ENCODE results near the gene LIPI. TPM values are rescaled to one million over a fixed set of nuclear protein-coding genes. Genes with fewer than 3 reads are reported as not detected.
"Not testable (repeated sequence)": the region's sequence is repeated elsewhere in the genome, so short reads cannot be mapped to it uniquely, and the experiment has no call there.

The LIPI gene
- polyA plus RNA-seq, 1 donor, result 0.38 TPM

GRCh38 chr21:14074177-14074576 lies 136.6 kb downstream of the LIPI start:
- no peak for DNase-seq

- no peak for DNase-seq
These were observed 137.1 kb downstream of the LIPI start for GRCh38 chr21:14073615-14074014.

- DNase-seq, result no peak
These were observed 137.8 kb downstream of the LIPI start for GRCh38 chr21:14072761-14073535.

- no peak for DNase-seq
These were observed 138.6 kb downstream of the LIPI start for GRCh38 chr21:14071902-14072734.

- no peak for DNase-seq
These were observed 139.8 kb downstream of the LIPI start for GRCh38 chr21:14070968-14071367.

GRCh38 chr21:14070049-14070893 lies 140.5 kb downstream of the LIPI start:
- no peak for DNase-seq

- DNase-seq, result no peak
These were observed 146.5 kb downstream of the LIPI start for GRCh38 chr21:14064296-14064645.

- DNase-seq, result not testable (repeated sequence)
These were observed 147.0 kb downstream of the LIPI start for GRCh38 chr21:14063620-14064295.

- not testable (repeated sequence) for DNase-seq
These were observed 148.1 kb downstream of the LIPI start for GRCh38 chr21:14062684-14063083.

GRCh38 chr21:14061820-14062219 lies 148.9 kb downstream of the LIPI start:
- not testable (repeated sequence) for DNase-seq

GRCh38 chr21:14058995-14059627 lies 151.6 kb downstream of the LIPI start:
- not testable (repeated sequence) for DNase-seq

Other genes with a start within 250 kb of the LIPI start
- 5.2 TPM for gene RBM11, start 5.2 kb upstream of the LIPI start, polyA plus RNA-seq (ENCODE audit: insufficient read length)
- 55.8 TPM for gene HSPA13, start 172.2 kb upstream of the LIPI start, polyA plus RNA-seq (ENCODE audit: insufficient read length)